Keratinocyte (primary cell): ENCODE measurements around the gene TXNDC2. TPM values are rescaled to one million over a fixed set of nuclear protein-coding genes. Genes with fewer than 3 reads are reported as not detected.

Experiments used
- DNase-seq: peaks from one replicate; pipeline ENCODE4 v3.0.0-alpha.2; 2011; ENCODE audit warnings: low read depth, missing footprints, low spot score
- FAIRE-seq: peaks from 2 replicates; lab custom pipeline; 2011; peaks lifted over from hg19 to GRCh38; lab: Jason Lieb, UNC
- H2AFZ ChIP-seq: 2 replicates; pipeline ENCODE4 v1.6.0; 2012; ENCODE audit warnings: low read length, control low read depth, inconsistent platforms; ENCODE audit not compliant: control insufficient read depth
- H3K27ac ChIP-seq: 2 replicates; pipeline ENCODE4 v1.5.1; 2011; ENCODE audit warnings: low read length; ENCODE audit not compliant: control insufficient read depth, insufficient read depth
- H3K27me3 ChIP-seq: 3 replicates; pipeline ENCODE4 v1.6.0; 2011; ENCODE audit warnings: low read length; ENCODE audit not compliant: control insufficient read depth, insufficient read depth; ENCODE audit errors: extremely low read depth
- H3K36me3 ChIP-seq, 2 experiments: 2 replicates in 1 of 2; 3 replicates in 1 of 2; pipeline ENCODE4 v1.5.1; 2011; ENCODE audit warnings: low read length in 2 of 2, mild to moderate bottlenecking in 1 of 2; ENCODE audit not compliant: control insufficient read depth in 2 of 2, insufficient read depth in 2 of 2; ENCODE audit errors: extremely low read depth in 1 of 2
- H3K4me1 ChIP-seq: 3 replicates; pipeline ENCODE4 v1.5.1; 2011; ENCODE audit warnings: low read length; ENCODE audit not compliant: control insufficient read depth, insufficient read depth; ENCODE audit errors: extremely low read depth
- H3K4me2 ChIP-seq: 3 replicates; pipeline ENCODE4 v1.6.0; 2011; ENCODE audit warnings: low read depth, low read length; ENCODE audit not compliant: control insufficient read depth, insufficient read depth; ENCODE audit errors: extremely low read depth
- H3K4me3 ChIP-seq, 3 experiments: fragments of 200-600 bp in 1 of 3; sonication (generic) in 1 of 3; 2 replicates in 2 of 3; 3 replicates in 1 of 3; pipeline ENCODE4 v1.5.1; 2011 to 2016; ENCODE audit warnings: low read length in 3 of 3, mild to moderate bottlenecking in 3 of 3, control low read depth in 2 of 3, inconsistent platforms in 1 of 3, low read depth in 1 of 3, mixed read lengths in 1 of 3, mixed run types in 1 of 3, moderate library complexity in 1 of 3; ENCODE audit not compliant: control insufficient read depth in 2 of 3, insufficient read depth in 2 of 3; ENCODE audit errors: extremely low read depth in 1 of 3
- H3K79me2 ChIP-seq: 2 replicates; pipeline ENCODE4 v1.6.0; 2012; ENCODE audit warnings: low read length; ENCODE audit not compliant: control insufficient read depth, insufficient read depth
- H3K9ac ChIP-seq: 3 replicates; pipeline ENCODE4 v1.6.0; 2011; ENCODE audit warnings: low read length; ENCODE audit not compliant: control insufficient read depth, insufficient read depth; ENCODE audit errors: extremely low read depth
- H3K9me1 ChIP-seq: 3 replicates; pipeline ENCODE4 v1.6.0; 2011; ENCODE audit warnings: low read length; ENCODE audit not compliant: control insufficient read depth, insufficient read depth; ENCODE audit errors: extremely low read depth
- H3K9me3 ChIP-seq: 2 replicates; pipeline ENCODE4 v1.5.1; 2012; ENCODE audit warnings: low read depth, low read length; ENCODE audit not compliant: control insufficient read depth
- H4K20me1 ChIP-seq: 3 replicates; pipeline ENCODE4 v1.6.0; 2011; ENCODE audit warnings: low read length; ENCODE audit not compliant: control insufficient read depth, insufficient read depth; ENCODE audit errors: extremely low read depth
- CTCF ChIP-seq, 3 experiments: IDR thresholded peaks in 1 of 3; conservative IDR thresholded peaks in 1 of 3; optimal IDR thresholded peaks in 1 of 3; 2 replicates in 2 of 3; 3 replicates in 1 of 3; pipeline versions ENCODE3 to v1.5.1; 2011; ENCODE audit warnings: low read length in 3 of 3, mild to moderate bottlenecking in 3 of 3, moderate library complexity in 2 of 3, control low read depth in 1 of 3, inconsistent platforms in 1 of 3; ENCODE audit not compliant: insufficient read depth in 2 of 3; ENCODE audit errors: extremely low read depth in 1 of 3
- EZH2 ChIP-seq: IDR thresholded peaks from one replicate; pipeline ENCODE4 v1.6.1; 2012; ENCODE audit warnings: inconsistent platforms, mild to moderate bottlenecking, low read length, moderate library complexity
- dilution Hi-C: fragments of 300-500 bp; cut with MboI; formaldehyde crosslinking; loops from one replicate; pipeline ENCODE4 v1.7.0; 2020; ENCODE audit warnings: low sequenced_read_pairs; ENCODE audit not compliant: extremely low pct_ligation_motif_present
- polyA plus RNA-seq, 5 experiments: library from polyadenylated mRNA; depleted of rRNA in 3 of 5; stranded (reverse) in 3 of 5; stranded (forward) in 1 of 5; unstranded in 1 of 5; fragments of >200 nt; gene quantifications; 1 replicate in 1 of 5; 2 replicates in 3 of 5; 3 replicates in 1 of 5; pipeline versions ENCODE4 v1.2.1 to v1.2.3, GENCODE V29; 2011 to 2012; ENCODE audit warnings: missing spikeins in 2 of 5, low read depth in 1 of 5, low replicate concordance in 1 of 5

TXNDC2 gene
- polyA plus RNA-seq, 1 donor (not counting 4 experiments of a cell fraction or from before 2014, with no cell fraction given): not detected

GRCh38 chr18:9931146-9931545, 45.4 kb downstream of the TXNDC2 start:
- Histone ChIP-seq H3K79me2 (peaks cover 89% of the 10 kb centered on the region), H3K9me3 (no peaks in the 10 kb centered on the region), H3K4me3 (no peak overlapping the region), H3K9me1 (peaks cover 3% of the 10 kb centered on the region), H2AFZ (no peak overlapping the region), H3K9ac (no peak overlapping the region), H3K36me3 (peaks cover 2 to 3% of the 10 kb centered on the region in 2 experiments), H3K4me2 (no peak overlapping the region), H3K4me1 (peaks cover 39% of the 10 kb centered on the region), H4K20me1 (peaks cover 12% of the 10 kb centered on the region), H3K27ac (no peak overlapping the region), H3K27me3 (no peaks in the 10 kb centered on the region)
- DNase-seq (no peak), FAIRE-seq (no peak)
- no peak for TF ChIP-seq CTCF (optimal IDR thresholded peaks at IDR 0.05 in 1 of 3, IDR thresholded peaks at IDR 0.05 in 1 of 3, conservative IDR thresholded peaks at IDR 0.05 in 1 of 3; ENCODE audit: extremely low read depth in 1 of 3, insufficient read depth in 2 of 3, low read length in 3 of 3)
- no peak for TF ChIP-seq EZH2
- dilution Hi-C loops: no loop called here

GRCh38 chr18:9931678-9932077, 45.9 kb downstream of the TXNDC2 start:
- Histone ChIP-seq H3K9me3 (no peaks in the 10 kb centered on the region), H3K27ac (no peak overlapping the region), H3K9ac (no peak overlapping the region), H3K9me1 (peaks cover 3% of the 10 kb centered on the region), H3K36me3 (peaks cover 4 to 7% of the 10 kb centered on the region in 2 experiments), H3K4me3 (no peak overlapping the region), H3K4me1 (peaks cover 34% of the 10 kb centered on the region), H3K4me2 (no peak overlapping the region), H3K79me2 (peaks cover 87% of the 10 kb centered on the region), H2AFZ (no peak overlapping the region), H4K20me1 (peaks cover 12% of the 10 kb centered on the region), H3K27me3 (no peaks in the 10 kb centered on the region)
- FAIRE-seq (no peak), DNase-seq (no peak)
- no peak for TF ChIP-seq EZH2
- TF ChIP-seq CTCF (optimal IDR thresholded peaks at IDR 0.05 in 1 of 3, IDR thresholded peaks at IDR 0.05 in 1 of 3, conservative IDR thresholded peaks at IDR 0.05 in 1 of 3; ENCODE audit: extremely low read depth in 1 of 3, insufficient read depth in 2 of 3, low read length in 3 of 3): no peak
- dilution Hi-C loops: no loop called here
